ENCODE results near the gene PCGF2.
"Not testable (repeated sequence)": the region's sequence is repeated elsewhere in the genome, so short reads cannot be mapped to it uniquely, and the experiment has no call there.

The PCGF2 gene

GRCh38 chr17:38733982-38734973, 13.9 kb downstream of the PCGF2 start:
- FAIRE-seq, result no peak

- FAIRE-seq, result no peak
Measured at GRCh38 chr17:38733282-38733981, 14.7 kb downstream of the PCGF2 start.

GRCh38 chr17:38732376-38733281, 15.5 kb downstream of the PCGF2 start:
- no peak for FAIRE-seq

DNA sequence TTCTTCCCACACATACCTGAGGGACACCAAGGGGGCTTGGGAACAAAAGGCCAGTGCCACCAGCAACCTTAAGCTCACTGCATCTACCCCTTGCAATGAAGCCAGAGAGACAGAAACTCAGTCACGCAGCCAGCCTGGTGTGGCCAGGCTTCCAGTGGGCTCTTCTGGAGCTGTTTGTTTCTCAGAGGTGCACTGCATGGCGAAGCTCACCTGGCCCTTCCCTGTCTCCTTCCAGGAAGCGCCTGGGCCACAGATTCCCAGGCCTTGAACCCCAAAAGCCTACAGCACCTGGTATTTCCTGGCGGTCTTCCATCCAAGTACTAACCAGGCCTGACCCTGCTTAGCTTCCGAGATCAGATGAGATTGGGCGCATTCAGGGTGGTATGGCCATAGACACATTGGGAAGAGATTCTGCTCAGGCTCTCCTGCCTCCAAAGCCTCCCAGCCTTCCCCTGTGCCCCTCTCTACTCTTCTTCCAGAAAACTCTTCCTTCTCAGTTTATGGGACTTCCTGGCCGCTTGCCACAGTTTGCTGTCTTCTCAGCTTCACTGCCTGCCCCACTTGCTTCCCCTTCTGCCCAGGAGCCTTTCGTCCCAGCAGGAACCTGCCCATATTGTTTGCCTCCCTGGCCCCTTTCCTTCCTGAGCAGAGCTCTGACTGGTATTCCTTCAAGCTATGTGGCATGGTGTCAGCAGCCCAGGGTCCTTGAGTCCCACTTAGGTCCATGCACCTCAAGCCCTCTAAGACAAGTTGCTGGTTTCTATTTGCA, 16.4 kb downstream of the PCGF2 start:
- FAIRE-seq, result no peak

GRCh38 chr17:38730526-38731379, 17.4 kb downstream of the PCGF2 start:
- FAIRE-seq, result no peak

DNA sequence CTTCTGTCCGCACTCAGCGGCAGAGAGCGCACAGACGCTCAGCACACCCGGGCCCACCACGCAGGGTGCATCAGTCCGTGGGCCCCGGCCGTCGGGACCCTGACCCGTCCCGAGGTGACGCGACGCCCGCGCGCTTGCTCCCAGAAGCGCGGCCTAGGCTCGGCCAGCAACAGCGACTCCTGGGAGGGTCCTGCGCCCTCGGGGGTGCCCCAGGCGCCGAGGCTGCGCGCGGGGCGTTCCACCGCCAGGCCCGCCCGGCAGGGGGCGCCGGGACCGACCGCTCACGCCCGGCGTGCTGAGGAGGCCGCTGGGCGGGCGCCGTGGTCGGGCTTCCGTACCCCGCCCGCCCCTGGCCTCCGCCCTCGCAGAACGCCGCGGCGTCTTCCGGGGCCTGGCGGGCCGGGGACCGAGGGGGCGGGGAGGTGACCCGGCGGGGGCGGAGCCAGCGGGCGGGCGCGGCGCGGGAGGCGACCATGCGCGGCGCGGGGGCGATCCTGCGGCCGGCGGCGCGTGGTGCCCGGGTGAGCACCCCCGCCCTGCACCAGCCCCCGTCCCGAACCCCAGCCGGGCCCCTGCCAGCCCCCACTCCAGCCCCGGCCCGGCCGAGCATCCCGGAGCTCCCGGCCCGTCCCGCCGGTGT, 18.1 kb downstream of the PCGF2 start, which contains the start of gene CISD3:
CISD3 (plus strand) TSS at position 456 of the 640 bp plus-strand sequence; CDS start at position 474, 18 bp downstream.
- FAIRE-seq, result no peak

DNA sequence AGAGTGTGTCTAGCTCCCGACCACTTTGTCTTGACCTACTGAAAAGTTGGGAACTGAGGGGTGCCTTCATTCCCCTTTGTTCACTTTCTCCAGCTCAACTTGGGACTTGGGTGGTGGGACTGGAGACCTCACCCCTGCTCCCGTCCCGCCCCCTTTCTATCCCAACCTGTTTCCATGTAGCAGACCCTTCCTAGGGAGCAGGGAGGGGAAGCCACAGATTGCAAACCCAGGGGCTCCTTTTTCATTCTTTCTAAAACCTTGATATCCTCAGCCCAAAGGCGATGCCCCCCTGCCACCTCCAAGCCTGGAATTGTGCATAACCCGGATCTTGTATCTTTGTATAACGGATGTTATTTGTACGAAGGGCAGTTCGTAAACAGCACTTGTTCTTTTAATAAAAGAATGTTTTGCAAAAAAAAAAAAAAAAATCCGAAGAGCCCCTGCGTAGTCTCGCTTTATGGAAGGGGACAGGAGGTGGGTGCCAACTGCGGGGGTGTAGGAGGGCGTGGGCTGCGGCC, 18.7 kb downstream of the PCGF2 start:
- no peak for FAIRE-seq

- FAIRE-seq, result no peak
Measured at GRCh38 chr17:38728290-38728831, 19.8 kb downstream of the PCGF2 start.

- no peak for FAIRE-seq
Measured at GRCh38 chr17:38727736-38728135, 20.4 kb downstream of the PCGF2 start.

DNA sequence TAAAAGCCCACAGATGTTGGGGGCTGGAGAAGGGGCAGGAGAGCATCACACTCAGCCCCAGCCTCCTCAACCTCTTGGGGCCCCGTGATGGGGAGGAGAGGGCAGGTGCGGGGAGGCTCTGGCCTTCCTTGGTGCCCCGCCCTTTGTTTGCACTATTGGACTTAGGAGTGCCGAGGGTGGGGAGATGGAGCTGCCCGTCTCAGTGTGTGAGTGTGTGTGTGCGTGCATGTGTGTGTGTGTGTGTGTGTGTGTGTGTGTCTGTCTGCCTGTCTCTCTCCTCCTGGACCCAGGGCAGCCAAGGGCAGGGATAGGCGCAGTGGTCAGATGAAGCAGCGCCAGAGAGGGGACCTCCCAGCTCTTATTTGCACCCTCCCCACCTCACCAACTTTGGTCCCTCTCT, 22.0 kb downstream of the PCGF2 start:
- not testable (repeated sequence) for FAIRE-seq

DNA sequence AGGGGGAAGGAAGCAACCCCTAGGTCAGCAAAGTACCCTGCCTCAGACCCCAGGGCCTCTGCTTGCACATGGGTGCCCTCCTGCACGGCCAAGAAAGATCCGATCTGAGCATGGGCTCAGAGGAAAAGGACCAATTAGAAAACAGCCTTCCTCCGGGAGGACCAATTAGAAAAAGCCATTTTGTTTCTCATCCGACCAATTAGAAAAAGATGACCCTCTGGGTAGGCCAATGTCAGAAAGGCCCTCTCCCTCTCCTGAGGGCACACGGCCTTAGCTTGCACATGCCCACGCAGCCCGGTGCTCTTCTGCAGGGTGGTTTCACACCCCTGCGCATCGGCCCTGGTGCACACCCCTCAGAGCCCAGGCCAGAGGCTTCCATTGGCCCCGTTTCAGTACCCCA, 23.1 kb downstream of the PCGF2 start:
- FAIRE-seq, result no peak

DNA sequence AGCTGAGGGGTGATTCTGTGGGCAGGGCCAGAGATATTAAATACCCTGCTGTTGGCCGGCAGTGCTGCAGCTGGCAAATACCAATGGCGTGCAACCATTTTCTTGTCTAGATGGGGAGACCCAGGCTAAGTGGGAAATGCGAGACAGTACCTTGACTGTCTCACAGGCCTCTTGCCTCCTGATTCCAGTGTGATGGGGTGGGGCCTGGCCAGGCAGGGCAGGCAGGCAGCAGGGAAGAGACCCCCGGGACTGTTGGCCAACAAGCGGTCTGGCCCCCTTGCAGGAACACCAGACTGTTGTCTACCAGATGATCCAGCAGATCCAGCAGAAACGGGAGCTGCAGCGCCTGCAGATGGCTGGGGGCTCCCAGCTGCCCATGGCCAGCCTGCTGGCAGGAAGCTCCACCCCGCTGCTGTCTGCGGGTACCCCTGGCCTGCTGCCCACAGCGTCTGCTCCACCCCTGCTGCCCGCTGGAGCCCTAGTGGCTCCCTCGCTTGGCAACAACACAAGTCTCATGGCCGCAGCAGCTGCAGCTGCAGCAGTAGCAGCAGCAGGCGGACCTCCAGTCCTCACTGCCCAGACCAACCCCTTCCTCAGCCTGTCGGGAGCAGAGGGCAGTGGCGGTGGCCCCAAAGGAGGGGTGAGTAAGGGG, 23.7 kb downstream of the PCGF2 start:
- FAIRE-seq, result no peak

GRCh38 chr17:38721802-38722201, 26.3 kb downstream of the PCGF2 start:
- FAIRE-seq, result no peak

DNA sequence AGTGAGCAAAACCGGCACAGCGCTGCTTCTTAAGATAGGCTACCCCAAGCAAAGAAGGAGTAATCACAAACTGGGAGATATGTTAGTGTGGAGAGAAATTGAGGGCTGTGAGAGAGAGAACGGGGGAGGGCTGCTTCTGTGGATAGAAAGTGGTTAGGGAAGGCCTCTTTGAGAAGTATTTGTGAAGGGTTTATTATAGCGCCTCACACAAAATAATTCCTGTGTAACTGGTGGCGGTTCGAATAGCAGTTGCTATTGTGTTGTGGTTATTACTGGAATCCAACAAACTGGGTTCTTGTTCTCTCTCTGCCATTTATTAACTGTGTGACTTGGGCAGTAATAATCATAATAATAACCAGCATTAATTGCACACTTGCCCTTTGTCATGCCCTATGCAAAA, 27.2 kb downstream of the PCGF2 start:
- no peak for FAIRE-seq

- no peak for FAIRE-seq
Measured at GRCh38 chr17:38719943-38720641, 28.0 kb downstream of the PCGF2 start.

DNA sequence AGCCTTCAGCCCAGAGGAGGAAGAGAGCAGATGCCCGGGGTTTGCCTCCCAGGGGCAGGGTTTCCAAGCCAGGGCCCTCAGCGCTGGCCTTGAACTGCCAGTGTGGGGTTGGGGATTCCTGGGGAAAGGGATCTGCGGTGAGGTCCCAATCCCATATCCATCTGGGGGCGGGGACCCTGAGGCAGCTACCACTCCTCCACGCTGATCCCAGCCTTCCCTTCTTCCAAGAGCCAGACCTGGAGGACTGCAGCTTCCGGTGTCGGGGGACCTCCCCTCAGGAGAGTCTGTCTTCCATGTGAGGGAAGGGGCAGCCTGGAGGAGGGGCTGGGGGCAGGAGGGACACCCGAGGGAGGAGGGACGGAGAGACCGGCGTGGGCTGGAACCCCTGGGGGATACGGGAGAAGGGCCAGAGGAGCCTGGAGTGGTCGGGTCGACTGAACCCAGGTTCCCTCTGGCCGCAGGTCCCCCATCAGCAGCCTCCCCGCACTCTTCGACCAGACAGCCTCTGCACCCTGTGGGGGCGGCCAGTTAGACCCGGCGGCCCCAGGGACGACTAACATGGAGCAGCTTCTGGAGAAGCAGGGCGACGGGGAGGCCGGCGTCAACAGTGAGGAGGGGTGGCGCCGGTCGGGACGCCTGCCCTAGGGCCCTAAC, 28.7 kb downstream of the PCGF2 start:
- no peak for FAIRE-seq

- FAIRE-seq, result no peak
Measured at GRCh38 chr17:38717139-38717745, 30.9 kb downstream of the PCGF2 start.
